K562 (cell line): Measurements from ENCODE around the gene SUPT20HL2. TPM values are rescaled to one million over a fixed set of nuclear protein-coding genes. Genes with fewer than 3 reads are reported as not detected.

ENCODE experiments used
- ATAC-seq: fragments of 200-7000 bp; cut with Tn5 transposase; 3 replicates; pipeline ENCODE4 v1.9.1; 2020; ENCODE audit warnings: moderate library complexity
- BruUV-seq: library from RNA; stranded (reverse); fragments of 400-500 nt; replicated peaks from 2 replicates; lab custom pipeline; 2021; lab: Mats Ljungman, UMichigan
- CTCF ChIA-PET: fragments of 300-600 bp; formaldehyde crosslinking; extraction: SDS; loops from one replicate; lab custom pipeline; 2021; ENCODE audit warnings: low intra/inter-chr PET ratio; lab: Yijun Ruan, JAX
- POLR2A ChIA-PET: fragments of 300-600, 350-650 bp; sonication (Branson Sonifier 250); formaldehyde crosslinking; extraction: SDS; loops from one replicate; lab custom pipeline; 2021; ENCODE audit warnings: antibody characterized with exemption, inconsistent platforms; lab: Yijun Ruan, JAX
- DNase-seq, 4 experiments: peaks; one replicate each; pipeline versions ENCODE4 v3.0.0 to v3.0.0-alpha.2; 2011 to 2018; ENCODE audit warnings: low spot score in 3 of 4, mixed read lengths in 3 of 4; ENCODE audit errors: extremely low read depth in 1 of 4
- FAIRE-seq: peaks from 2 replicates; lab custom pipeline; 2011; peaks lifted over from hg19 to GRCh38; lab: Jason Lieb, UNC
- H2AFZ ChIP-seq: 2 replicates; pipeline ENCODE4 v1.6.0; 2011; ENCODE audit warnings: low read depth, low read length, control low read depth, inconsistent platforms
- H3K27ac ChIP-seq: fragments of 200-600 bp; 3 replicates; pipeline ENCODE4 v1.8.0; 2011; ENCODE audit warnings: low read depth, mild to moderate bottlenecking, control low read depth, inconsistent platforms, low read length, moderate library complexity, mixed read lengths; ENCODE audit errors: extremely low read depth
- H3K27me3 ChIP-seq, 2 experiments: fragments of 300-600 bp in 1 of 2; 2 replicates in 1 of 2; 3 replicates in 1 of 2; pipeline versions ENCODE4 v1.6.0 to v1.8.0; 2011; ENCODE audit warnings: inconsistent platforms in 2 of 2, low read length in 2 of 2, mild to moderate bottlenecking in 1 of 2, mixed read lengths in 1 of 2, moderate library complexity in 1 of 2; ENCODE audit not compliant: control insufficient read depth in 2 of 2, insufficient read depth in 2 of 2
- H3K36me3 ChIP-seq: fragments of 300-600 bp; 3 replicates; pipeline ENCODE4 v1.8.0; 2011; ENCODE audit warnings: mild to moderate bottlenecking, low read length, inconsistent platforms; ENCODE audit not compliant: control insufficient read depth, insufficient read depth
- H3K4me1 ChIP-seq, 2 experiments: fragments of 200-600 bp in 1 of 2; replicated peaks in 1 of 2; 2 replicates in 1 of 2; 3 replicates in 1 of 2; pipeline versions ENCODE4 v1.5.1 to v1.8.0; 2011; ENCODE audit warnings: inconsistent platforms in 2 of 2, low read length in 2 of 2, mild to moderate bottlenecking in 1 of 2, mixed read lengths in 1 of 2, moderate library complexity in 1 of 2; ENCODE audit not compliant: control insufficient read depth in 2 of 2, insufficient read depth in 2 of 2
- H3K4me2 ChIP-seq: 2 replicates; pipeline ENCODE4 v1.6.1; 2011; ENCODE audit warnings: low read length, control low read depth, inconsistent platforms, mixed read lengths; ENCODE audit not compliant: insufficient read depth
- H3K4me3 ChIP-seq: fragments of 200-600 bp; sonication (generic), shearing (Covaris generic); 2 replicates; pipeline ENCODE4 v1.5.1; 2016; ENCODE audit warnings: control low read depth, inconsistent platforms
- H3K79me2 ChIP-seq: fragments of 200-600 bp; 3 replicates; pipeline ENCODE4 v1.8.0; 2011; ENCODE audit warnings: low read length, inconsistent platforms; ENCODE audit not compliant: control insufficient read depth, insufficient read depth
- H3K9ac ChIP-seq, 2 experiments: 2 replicates each; pipeline versions ENCODE4 v1.6.0 to v1.6.1; 2011; ENCODE audit warnings: low read depth in 2 of 2, low read length in 2 of 2, control low read depth in 1 of 2, inconsistent platforms in 1 of 2, mild to moderate bottlenecking in 1 of 2, mixed read lengths in 1 of 2; ENCODE audit not compliant: insufficient read depth in 1 of 2
- H3K9me1 ChIP-seq: one replicate; pipeline ENCODE4 v1.6.0; 2011; ENCODE audit warnings: inconsistent platforms, mild to moderate bottlenecking, low read length, moderate library complexity; ENCODE audit not compliant: control insufficient read depth, insufficient read depth
- H3K9me3 ChIP-seq: replicated peaks from 2 replicates; pipeline ENCODE4 v1.5.1; 2011; ENCODE audit warnings: low read depth, low read length, inconsistent platforms; ENCODE audit not compliant: control insufficient read depth, insufficient read depth
- H4K20me1 ChIP-seq: replicated peaks from 2 replicates; pipeline ENCODE4 v1.6.1; 2011; ENCODE audit warnings: low read length, inconsistent platforms, mixed read lengths; ENCODE audit not compliant: control insufficient read depth, insufficient read depth
- MCM5 ChIP-seq: fragments of 450-650 bp; IDR thresholded peaks from 2 replicates; pipeline ENCODE4 v1.6.1; 2016; ENCODE audit warnings: low read depth
- MTA1 ChIP-seq: fragments of 450-650 bp; IDR thresholded peaks from 2 replicates; pipeline ENCODE4 v1.6.1; 2017; ENCODE audit warnings: borderline replicate concordance
- RB1 ChIP-seq: fragments of 450-650 bp; IDR thresholded peaks from 2 replicates; pipeline ENCODE4 v1.6.1; 2017; ENCODE audit warnings: low read depth, mild to moderate bottlenecking
- SMAD4 ChIP-seq: fragments of 250-450 bp; sonication (Bioruptor Pico); conservative IDR thresholded peaks from 2 replicates; pipeline ENCODE4 v1.8.0; 2021; ENCODE audit warnings: inconsistent platforms, mild to moderate bottlenecking, moderate library complexity
- TRIM24 ChIP-seq, 2 experiments: fragments of 450-650 bp; IDR thresholded peaks; 2 replicates each; pipeline ENCODE4 v1.6.1; 2016
- ZNF316 ChIP-seq: fragments of 450-650 bp; IDR thresholded peaks from 2 replicates; pipeline ENCODE4 v1.6.1; 2016
- WGBS: fragments of 100-300 bp; shearing (Covaris generic); methylation state at CpG from one replicate; pipeline ENCODE4 v1.1.6; 2016; ENCODE audit warnings: low coverage, mixed read lengths; ENCODE audit not compliant: insufficient coverage; ENCODE audit errors: missing lambda C conversion rate; 5-methylcytosine and 5-hydroxymethylcytosine counted together
- in situ Hi-C: fragments of 300-500 bp; cut with MboI; formaldehyde crosslinking; loops from 4 replicates; pipeline ENCODE4 v1.15.0; 2018; ENCODE audit warnings: inconsistent platforms, mixed read lengths
- intact Hi-C: fragments of 100-400 bp; cut with micrococcal nuclease; formaldehyde crosslinking; loops from 2 replicates; pipeline ENCODE4 v1.14.2; 2022
- polyA plus RNA-seq, 8 experiments: library from polyadenylated mRNA; depleted of rRNA in 4 of 8; stranded (reverse) in 5 of 8; unstranded in 3 of 8; fragments of >200 nt; fragmentation: Nextera tagmentation in 2 of 8; fragmentation: Illumina TruSeq in 1 of 8; extraction: Ambion mirVana in 2 of 8; extraction: Trizol in 1 of 8; gene quantifications; 2 replicates each; pipeline versions ENCODE4 v1.2.1 to v1.2.3, GENCODE V29; 2011 to 2014; ENCODE audit warnings: inconsistent platforms in 1 of 8, missing spikeins in 1 of 8
- total RNA-seq, 7 experiments: library from RNA; depleted of rRNA in 6 of 7; stranded (reverse); fragments of >200 nt in 6 of 7; fragmentation: Illumina TruSeq in 2 of 7; extraction: Trizol in 2 of 7; gene quantifications; 2 replicates each; pipeline versions ENCODE4 v1.2.1 to v1.2.3, GENCODE V29; 2011 to 2021; ENCODE audit warnings: low replicate concordance in 1 of 7
- TF ChIP-seq, protein P1 (sequence below), 2 experiments: IDR thresholded peaks; 2 replicates each; pipeline ENCODE4 v1.6.1; 2012; ENCODE audit warnings: improper control_type of control experiment in 2 of 2, low read depth in 2 of 2, low read length in 2 of 2, borderline replicate concordance in 1 of 2

SUPT20HL2 gene
- total and polyA plus RNA-seq, 9 of the 15 experiments (the other 6 are each of a cell fraction or from before 2014, with no cell fraction given) = 0.04 TPM; not detected in 8

DNA sequence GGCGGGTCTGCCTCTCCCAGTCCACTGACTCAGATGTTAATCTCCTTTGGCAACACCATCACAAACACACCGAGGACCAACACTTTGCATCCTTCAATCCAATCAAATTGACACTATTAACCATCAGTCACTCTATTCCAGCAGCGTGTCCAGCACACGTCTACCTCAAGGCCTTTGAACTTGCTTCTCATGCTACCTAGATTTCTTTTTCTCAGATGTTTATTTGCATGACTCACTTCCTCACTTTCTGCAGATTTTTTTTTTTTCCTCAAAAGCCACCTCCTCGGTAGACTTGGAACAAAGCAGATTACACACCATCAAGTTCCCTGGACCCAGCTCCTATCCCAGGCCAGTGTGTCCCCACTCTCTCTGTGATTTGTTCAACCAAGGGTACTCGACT lies 49.5 kb downstream of the SUPT20HL2 start:
- ATAC-seq = no peak
- in situ Hi-C loops = no loop called here
- no peak for DNase-seq
- Histone ChIP-seq H3K79me2 (no peaks in the 10 kb centered on the region), H3K9ac (no peak overlapping the region), H3K9me1 (no peaks in the 10 kb centered on the region), H3K36me3 (no peaks in the 10 kb centered on the region), H2AFZ (no peak overlapping the region), H4K20me1 (no peaks in the 10 kb centered on the region), H3K4me3 (no peak overlapping the region), H3K4me2 (no peak overlapping the region)
- WGBS = 2% methylated on average over 6 of the region's 6 CpGs
- POLR2A ChIA-PET = interaction anchor here (0.7 kb wide), 1 partner anchor 14 kb away, joined by 3 read pairs; no protein-coding TSS in a partner anchor
- TF ChIP-seq SMAD4 (CRISPR knock-in tag) (no peak), ZNF316 (no peak), RB1 (no peak), TRIM24 (IDR thresholded peaks at IDR 0.05) (no peak), MTA1 (no peak), MCM5 (no peak)
- TF ChIP-seq, protein P1, sequence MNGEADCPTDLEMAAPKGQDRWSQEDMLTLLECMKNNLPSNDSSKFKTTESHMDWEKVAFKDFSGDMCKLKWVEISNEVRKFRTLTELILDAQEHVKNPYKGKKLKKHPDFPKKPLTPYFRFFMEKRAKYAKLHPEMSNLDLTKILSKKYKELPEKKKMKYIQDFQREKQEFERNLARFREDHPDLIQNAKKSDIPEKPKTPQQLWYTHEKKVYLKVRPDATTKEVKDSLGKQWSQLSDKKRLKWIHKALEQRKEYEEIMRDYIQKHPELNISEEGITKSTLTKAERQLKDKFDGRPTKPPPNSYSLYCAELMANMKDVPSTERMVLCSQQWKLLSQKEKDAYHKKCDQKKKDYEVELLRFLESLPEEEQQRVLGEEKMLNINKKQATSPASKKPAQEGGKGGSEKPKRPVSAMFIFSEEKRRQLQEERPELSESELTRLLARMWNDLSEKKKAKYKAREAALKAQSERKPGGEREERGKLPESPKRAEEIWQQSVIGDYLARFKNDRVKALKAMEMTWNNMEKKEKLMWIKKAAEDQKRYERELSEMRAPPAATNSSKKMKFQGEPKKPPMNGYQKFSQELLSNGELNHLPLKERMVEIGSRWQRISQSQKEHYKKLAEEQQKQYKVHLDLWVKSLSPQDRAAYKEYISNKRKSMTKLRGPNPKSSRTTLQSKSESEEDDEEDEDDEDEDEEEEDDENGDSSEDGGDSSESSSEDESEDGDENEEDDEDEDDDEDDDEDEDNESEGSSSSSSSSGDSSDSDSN (IDR thresholded peaks at IDR 0.05; ENCODE audit: borderline replicate concordance in 1 of 2, low read depth in 2 of 2, low read length in 2 of 2) = no peak
- TF ChIP-seq, all 486 proteins: peak for 0
- Histone ChIP-seq H3K9me3 (no peaks in the 10 kb centered on the region), H3K27ac (no peak overlapping the region), H3K4me1 (no peaks in the 10 kb centered on the region), H3K27me3 (peaks cover 7 to 15% of the 10 kb centered on the region in 2 experiments; a peak in 4 of 5 replicates)
- CTCF ChIA-PET = no interaction called here
- FAIRE-seq = no peak
- BruUV-seq = no TSS peak
- intact Hi-C loops = loop anchor here (5.0 kb wide), 1 partner anchor 233 kb away; no protein-coding TSS in a partner anchor
